GM08714 (cell line): Measurements from ENCODE around the gene VASH1.
A peak's percentile ranks its signal among the peaks of the same experiment; 100 is the strongest.

Source experiments
- H3K4me3 ChIP-seq: fragments of 200-500 bp; sonication (Bioruptor generic); 2 replicates; pipeline ENCODE4 v1.5.1; 2014; ENCODE audit warnings: mild to moderate bottlenecking, low read length, inconsistent platforms
- ZNF274 ChIP-seq: IDR thresholded peaks from 2 replicates; pipeline ENCODE4 v1.6.1; 2012; ENCODE audit warnings: mild to moderate bottlenecking, low read depth, low read length

Gene VASH1

GRCh38 chr14:76760331-76761135 lies 735 bp upstream of the VASH1 start:
- no peak for TF ChIP-seq ZNF274
- H3K4me3 ChIP-seq: peak overlapping the region; percentile 66; the same call in 1 of the 2 replicates

GRCh38 chr14:76761960-76762410 lies 717 bp downstream of the VASH1 start:
- TF ChIP-seq ZNF274: no peak
- H3K4me3 ChIP-seq: peak overlapping the region; percentile 66

DNA sequence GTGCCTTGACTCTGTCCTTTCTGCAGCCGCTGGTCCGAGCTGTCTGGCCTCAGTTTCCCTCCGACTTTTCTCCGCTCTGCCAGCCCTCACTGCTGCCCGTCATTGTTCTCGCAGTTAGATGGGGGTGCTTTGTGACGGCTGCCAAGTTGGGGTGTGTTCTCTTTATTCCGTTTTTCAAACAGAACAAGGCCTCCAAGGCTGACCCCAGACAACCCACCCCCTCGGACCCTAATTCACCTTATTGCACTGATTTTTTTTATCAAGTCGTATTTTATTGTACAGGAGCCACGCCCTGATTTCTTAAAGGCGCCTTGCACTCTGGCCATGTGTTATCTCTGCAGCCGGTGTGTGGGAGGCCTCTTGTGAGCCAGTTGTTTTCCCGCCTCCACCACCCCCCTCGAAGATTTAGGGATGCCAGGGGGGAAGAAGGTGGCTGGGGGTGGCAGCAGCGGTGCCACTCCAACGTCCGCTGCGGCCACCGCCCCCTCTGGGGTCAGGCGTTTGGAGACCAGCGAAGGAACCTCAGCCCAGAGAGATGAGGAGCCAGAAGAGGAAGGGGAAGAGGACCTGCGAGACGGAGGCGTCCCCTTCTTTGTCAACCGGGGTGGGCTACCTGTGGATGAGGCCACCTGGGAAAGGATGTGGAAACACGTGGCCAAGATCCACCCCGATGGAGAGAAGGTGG lies 1.3 kb downstream of the VASH1 start:
- no peak for TF ChIP-seq ZNF274
- H3K4me3 ChIP-seq: peak overlapping the region; percentile 66; the same call in 1 of the 2 replicates

- no peak for TF ChIP-seq ZNF274
- no peak overlapping the region for H3K4me3 ChIP-seq
These were observed 2.1 kb downstream of the VASH1 start for GRCh38 chr14:76763096-76764041.

- TF ChIP-seq ZNF274: no peak
These were observed 4.2 kb downstream of the VASH1 start for GRCh38 chr14:76765461-76765931.

DNA sequence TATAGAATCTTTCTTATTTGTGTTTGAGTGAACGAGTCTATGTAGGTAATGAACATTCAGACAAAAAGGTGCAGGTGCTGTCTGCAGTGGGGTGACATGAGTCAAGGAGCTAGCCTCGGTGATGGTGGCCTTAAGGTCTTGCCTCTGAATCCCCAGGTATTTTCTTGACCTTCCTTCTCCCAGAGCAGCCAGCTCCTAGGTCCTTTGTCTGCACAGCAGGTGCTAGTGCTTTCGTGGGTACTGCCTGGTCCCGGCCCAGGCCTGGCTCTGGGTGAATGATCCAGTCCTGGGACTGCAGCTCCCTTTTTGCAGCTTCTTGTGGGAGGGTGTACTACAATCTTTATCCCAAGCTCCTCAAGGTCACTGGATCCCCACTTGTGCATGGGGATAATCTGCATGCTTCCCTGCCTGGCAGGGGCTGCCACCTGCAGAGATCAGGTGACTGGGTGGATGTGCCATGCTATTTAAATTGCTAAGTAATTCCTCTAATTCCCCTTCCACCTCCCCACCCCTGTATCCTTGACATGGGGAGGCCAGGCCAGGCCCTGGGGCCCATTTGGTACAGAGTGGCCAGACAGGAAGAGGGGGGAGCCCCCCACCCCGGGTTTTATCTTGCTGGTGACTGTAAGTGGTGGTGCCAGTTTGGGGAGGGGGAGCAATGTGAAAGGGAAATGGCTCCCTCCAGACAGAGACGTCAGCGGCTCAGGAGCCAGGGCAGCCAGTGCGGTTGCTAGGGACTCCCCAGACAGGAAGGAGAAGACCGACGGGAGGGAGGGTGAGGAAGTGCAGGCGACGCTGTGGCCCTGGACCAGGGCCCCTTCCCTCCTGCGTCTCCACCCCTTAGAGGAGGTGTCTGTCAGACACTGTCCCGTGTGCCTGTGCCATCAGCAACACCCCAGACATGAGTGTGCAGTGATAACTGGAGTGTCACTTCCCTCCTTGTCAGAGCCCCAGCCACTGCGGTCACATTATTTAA lies 6.7 kb downstream of the VASH1 start:
- H3K4me3 ChIP-seq: no peak overlapping the region

More at GRCh38 chr14:76765461-76765931, 4.2 kb downstream of the VASH1 start:
- H3K4me3 ChIP-seq: no peak overlapping the region

GRCh38 chr14:76768671-76769500 lies 7.6 kb downstream of the VASH1 start:
- no peak for TF ChIP-seq ZNF274
- H3K4me3 ChIP-seq: no peak overlapping the region

More for the DNA sequence above, 6.7 kb downstream of the VASH1 start:
- TF ChIP-seq ZNF274: no peak

DNA sequence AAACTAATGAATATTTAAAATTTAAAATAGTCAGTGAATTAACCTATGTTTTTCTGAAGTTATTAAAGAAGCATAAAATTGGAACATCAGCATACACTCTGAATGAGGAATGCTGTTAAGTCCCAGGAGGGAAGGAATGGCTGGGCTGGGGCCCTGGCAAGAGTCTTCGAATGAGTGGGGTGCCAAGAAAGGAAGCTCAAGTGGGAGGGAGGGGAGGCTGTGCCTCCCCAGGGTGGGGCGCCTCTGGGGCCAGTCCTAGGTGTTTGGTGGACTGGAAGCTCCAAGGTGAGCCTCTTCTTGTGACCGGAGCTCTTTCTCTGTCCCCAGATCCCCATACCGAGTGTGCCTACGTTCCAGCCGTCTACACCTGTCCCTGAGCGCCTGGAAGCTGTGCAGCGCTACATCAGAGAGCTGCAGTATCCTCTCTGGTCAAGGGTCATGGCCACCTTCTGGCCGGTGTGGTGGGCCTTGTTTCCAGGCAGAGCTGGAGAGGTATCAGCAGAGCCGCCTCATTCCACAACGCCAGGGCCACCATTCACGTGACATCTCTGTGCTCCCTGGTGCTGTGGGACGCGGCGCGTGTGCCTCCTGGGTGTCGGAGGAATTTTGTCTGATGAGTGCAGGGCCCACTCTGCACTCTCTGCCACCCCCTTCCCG lies 8.5 kb downstream of the VASH1 start:
- TF ChIP-seq ZNF274: no peak
- H3K4me3 ChIP-seq: no peak overlapping the region

DNA sequence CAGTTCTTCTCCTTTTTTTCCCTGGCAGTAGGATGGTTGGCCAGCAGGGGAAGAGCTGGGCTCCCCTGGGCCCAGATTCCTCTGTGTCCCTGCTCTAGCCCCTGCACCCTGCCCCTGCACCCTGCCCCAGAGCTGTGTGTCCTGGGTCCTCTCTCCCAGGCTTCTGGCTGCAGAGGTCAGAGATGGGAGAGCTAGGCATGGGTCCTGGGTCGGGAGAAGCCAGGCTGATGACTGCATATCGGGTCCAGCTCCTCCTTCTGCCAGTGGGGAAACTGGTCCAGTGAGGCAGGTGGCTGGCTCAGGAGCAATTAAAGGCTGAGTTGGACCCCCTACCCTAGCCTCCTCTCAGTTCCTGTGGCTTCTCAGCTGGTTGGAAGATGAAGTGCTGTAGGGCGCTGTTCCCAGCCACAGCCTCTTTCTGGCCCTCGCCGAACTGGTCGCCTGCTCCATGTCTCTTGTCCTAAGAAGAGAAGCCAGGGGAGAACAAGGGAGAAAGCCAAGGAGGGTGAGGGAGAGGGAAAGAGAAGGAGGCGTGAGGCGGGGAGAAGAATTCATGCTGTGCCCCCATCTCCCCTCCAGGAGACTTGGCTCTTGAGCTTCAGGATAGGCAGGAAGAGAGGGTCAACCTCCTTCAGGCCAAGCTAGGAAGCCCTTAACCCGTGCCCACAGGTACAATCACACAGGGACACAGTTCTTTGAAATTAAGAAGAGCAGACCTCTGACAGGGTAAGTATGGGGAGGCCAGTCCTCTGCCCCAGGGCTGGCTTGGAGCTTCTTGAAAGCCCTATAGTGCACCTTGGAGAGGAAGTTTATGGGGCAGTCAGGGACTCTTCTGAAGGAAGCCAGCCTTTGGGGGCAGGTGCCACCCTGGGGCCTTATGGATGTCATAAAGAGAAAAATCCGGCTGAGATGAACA lies 9.5 kb downstream of the VASH1 start:
- TF ChIP-seq ZNF274: no peak

DNA sequence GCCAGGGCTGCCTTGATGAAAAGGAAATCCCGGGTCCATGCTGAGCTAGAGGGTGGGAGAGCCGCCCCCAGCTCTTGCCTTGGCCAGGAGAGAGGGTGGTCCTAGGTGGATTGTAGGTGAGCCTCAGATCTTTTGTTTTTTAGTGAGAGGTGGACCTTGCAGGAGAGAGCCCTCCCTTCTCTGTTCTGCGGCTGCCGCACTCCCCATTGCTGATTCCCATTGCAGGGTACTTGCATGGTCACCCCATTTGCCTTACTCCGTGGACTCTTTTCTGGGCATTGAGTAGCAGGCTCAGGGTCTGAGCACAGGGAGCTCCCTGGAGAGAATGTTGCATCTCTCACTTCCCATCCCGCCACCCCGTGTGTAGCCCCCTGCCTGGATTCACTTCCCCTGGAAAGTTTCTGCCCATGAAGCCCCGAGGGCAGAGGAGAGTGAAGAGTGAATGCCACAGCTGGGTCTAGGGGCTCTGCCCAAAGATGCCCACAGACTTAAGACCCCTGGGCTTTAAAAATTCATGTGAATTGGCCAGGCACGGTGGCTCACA lies 10.2 kb downstream of the VASH1 start:
- no peak overlapping the region for H3K4me3 ChIP-seq
- no peak for TF ChIP-seq ZNF274

More for the DNA sequence above, 9.5 kb downstream of the VASH1 start:
- no peak overlapping the region for H3K4me3 ChIP-seq
